Colon (tissue), 2 donors: ENCODE results near the gene OR56A5.
"Not testable (repeated sequence)": the region's sequence is repeated elsewhere in the genome, so short reads cannot be mapped to it uniquely, and the experiment has no call there.

Source experiments
- FAIRE-seq: peaks from 2 replicates; lab custom pipeline; 2012; peaks lifted over from hg19 to GRCh38; lab: Jason Lieb, UNC
- donor health status: control.
- donor health status: control.

Gene OR56A5

GRCh38 chr11:5968394-5968793 lies at the start of gene OR56A5:
Gene OR56A5, minus strand, starts transcription at chr11:5968494. Its CDS starts 0 bp downstream, at chr11:5968494.
- no peak for FAIRE-seq

GRCh38 chr11:6013042-6013441 lies 44.7 kb upstream of the OR56A5 start:
- FAIRE-seq, result no peak

GRCh38 chr11:6012035-6012668 lies 43.9 kb upstream of the OR56A5 start:
- FAIRE-seq, result no peak

- no peak for FAIRE-seq
Measured at GRCh38 chr11:6006846-6007245, 38.6 kb upstream of the OR56A5 start, which contains the start of gene OR56A4. Gene OR56A4, minus strand, starts transcription at chr11:6006946. Its CDS starts 3,954 bp downstream, at chr11:6002992.

GRCh38 chr11:6006395-6006794 lies 38.1 kb upstream of the OR56A5 start:
- FAIRE-seq, result no peak

- no peak for FAIRE-seq
Measured at GRCh38 chr11:6002202-6002699, 34.0 kb upstream of the OR56A5 start.

GRCh38 chr11:5994791-5995190 lies 26.5 kb upstream of the OR56A5 start:
- FAIRE-seq, result no peak

- FAIRE-seq, result no peak
Measured at GRCh38 chr11:5992604-5993251, 24.4 kb upstream of the OR56A5 start.

GRCh38 chr11:5992150-5992549 lies 23.9 kb upstream of the OR56A5 start:
- no peak for FAIRE-seq

- no peak for FAIRE-seq
Measured at GRCh38 chr11:5989203-5989602, 20.9 kb upstream of the OR56A5 start.

- FAIRE-seq, result no peak
Measured at GRCh38 chr11:5986885-5987284, 18.6 kb upstream of the OR56A5 start, which contains the start of gene OR52L1. Gene OR52L1, minus strand, starts transcription at chr11:5986985. Its CDS starts 55 bp downstream, at chr11:5986930.

GRCh38 chr11:5983443-5983842 lies 15.1 kb upstream of the OR56A5 start:
- no peak for FAIRE-seq

- FAIRE-seq, result no peak
Measured at GRCh38 chr11:5973530-5973929, 5.2 kb upstream of the OR56A5 start.

- FAIRE-seq, result no peak
Measured at GRCh38 chr11:5967708-5968107, 586 bp downstream of the OR56A5 start.

- FAIRE-seq, result no peak
Measured at GRCh38 chr11:5966958-5967357, 1.3 kb downstream of the OR56A5 start.

- FAIRE-seq, result not testable (repeated sequence)
Measured at GRCh38 chr11:5960704-5961320, 7.5 kb downstream of the OR56A5 start.

GRCh38 chr11:5955586-5955985 lies 12.7 kb downstream of the OR56A5 start:
- FAIRE-seq, result no peak

- no peak for FAIRE-seq
Measured at GRCh38 chr11:5941951-5942350, 26.3 kb downstream of the OR56A5 start, which contains the start of gene OR56A3. Gene OR56A3, plus strand, starts transcription at chr11:5942251. Its CDS starts 5,096 bp downstream, at chr11:5947347.

- FAIRE-seq, result no peak
Measured at GRCh38 chr11:5940748-5941147, 27.5 kb downstream of the OR56A5 start.

GRCh38 chr11:5938603-5938965 lies 29.7 kb downstream of the OR56A5 start:
- FAIRE-seq, result no peak

GRCh38 chr11:5937868-5938602 lies 30.3 kb downstream of the OR56A5 start:
- no peak for FAIRE-seq

GRCh38 chr11:5933116-5933515 lies 35.2 kb downstream of the OR56A5 start:
- FAIRE-seq, result no peak
